Vagina (tissue), 2 donors: ENCODE data around the gene COL28A1.

ENCODE experiments used
- POLR2AphosphoS5 ChIP-seq, 2 donors: sonication (generic); formaldehyde crosslinking; IDR thresholded peaks; one replicate each; pipeline ENCODE4 v1.9.0; 2017; ENCODE audit warnings: antibody characterized with exemption in 2 of 2, mild to moderate bottlenecking in 2 of 2, low read depth in 1 of 2; ENCODE audit not compliant: insufficient read depth in 1 of 2
- TF ChIP-seq, protein P1 (sequence below), 3 experiments: fragments of 450-650 bp in 2 of 3; fragments of 200-600 bp in 1 of 3; sonication (generic) in 1 of 3; IDR thresholded peaks; one replicate each; pipeline ENCODE4 v1.5.1; 2017 to 2019; ENCODE audit warnings: antibody characterized with exemption in 3 of 3, mild to moderate bottlenecking in 2 of 3, moderate library complexity in 2 of 3

DNA sequence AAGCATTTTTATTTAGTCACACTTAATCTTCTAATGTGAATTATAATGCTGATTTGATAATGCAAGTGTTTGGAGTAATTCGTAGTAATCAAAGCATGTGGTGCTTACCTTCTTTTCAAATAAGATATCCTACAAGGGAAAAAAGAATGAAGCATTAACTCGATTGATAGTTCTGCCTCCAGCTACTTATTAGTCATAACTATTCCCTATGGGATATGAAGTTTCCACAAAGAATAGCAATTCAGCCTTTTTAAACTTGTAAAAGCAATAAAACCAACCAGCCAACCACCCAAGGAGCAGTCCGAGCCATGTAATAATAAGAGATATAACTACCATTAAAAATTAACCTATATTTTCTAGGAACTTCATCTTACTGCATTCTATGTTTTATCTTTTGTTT, 11.6 kb downstream of the COL28A1 start:
- TF ChIP-seq, protein P1, sequence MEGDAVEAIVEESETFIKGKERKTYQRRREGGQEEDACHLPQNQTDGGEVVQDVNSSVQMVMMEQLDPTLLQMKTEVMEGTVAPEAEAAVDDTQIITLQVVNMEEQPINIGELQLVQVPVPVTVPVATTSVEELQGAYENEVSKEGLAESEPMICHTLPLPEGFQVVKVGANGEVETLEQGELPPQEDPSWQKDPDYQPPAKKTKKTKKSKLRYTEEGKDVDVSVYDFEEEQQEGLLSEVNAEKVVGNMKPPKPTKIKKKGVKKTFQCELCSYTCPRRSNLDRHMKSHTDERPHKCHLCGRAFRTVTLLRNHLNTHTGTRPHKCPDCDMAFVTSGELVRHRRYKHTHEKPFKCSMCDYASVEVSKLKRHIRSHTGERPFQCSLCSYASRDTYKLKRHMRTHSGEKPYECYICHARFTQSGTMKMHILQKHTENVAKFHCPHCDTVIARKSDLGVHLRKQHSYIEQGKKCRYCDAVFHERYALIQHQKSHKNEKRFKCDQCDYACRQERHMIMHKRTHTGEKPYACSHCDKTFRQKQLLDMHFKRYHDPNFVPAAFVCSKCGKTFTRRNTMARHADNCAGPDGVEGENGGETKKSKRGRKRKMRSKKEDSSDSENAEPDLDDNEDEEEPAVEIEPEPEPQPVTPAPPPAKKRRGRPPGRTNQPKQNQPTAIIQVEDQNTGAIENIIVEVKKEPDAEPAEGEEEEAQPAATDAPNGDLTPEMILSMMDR (IDR thresholded peaks at IDR 0.05) = no peak
- TF ChIP-seq POLR2AphosphoS5 (IDR thresholded peaks at IDR 0.05; ENCODE audit: insufficient read depth in 1 of 2, low read depth in 1 of 2) = no peak
